GM19467 (cell line): Measurements from ENCODE around the gene RIPOR1.
"Not testable (repeated sequence)": the region's sequence is repeated elsewhere in the genome, so short reads cannot be mapped to it uniquely, and the experiment has no call there.

ENCODE experiments used
- ATAC-seq: cut with Tn5 transposase; IDR thresholded peaks from one replicate; pipeline ENCODE4 v1.9.1; 2021; ENCODE audit warnings: mild to moderate bottlenecking, moderate library complexity; ENCODE audit not compliant: unreplicated experiment

The RIPOR1 gene

GRCh38 chr16:67517155-67517445, 11.5 kb upstream of the RIPOR1 start:
- ATAC-seq: no peak

- peak; percentile 36 for ATAC-seq
Observed at GRCh38 chr16:67517661-67518423, 10.8 kb upstream of the RIPOR1 start.

- no peak for ATAC-seq
Observed at GRCh38 chr16:67518676-67519075, 10.0 kb upstream of the RIPOR1 start.

GRCh38 chr16:67519242-67519641, 9.4 kb upstream of the RIPOR1 start:
- no peak for ATAC-seq

GRCh38 chr16:67521095-67521804, 7.4 kb upstream of the RIPOR1 start:
- peak; percentile 77 for ATAC-seq

- ATAC-seq: no peak
Observed at GRCh38 chr16:67525176-67525860, 3.3 kb upstream of the RIPOR1 start.

GRCh38 chr16:67526149-67526791, 2.4 kb upstream of the RIPOR1 start:
- no peak for ATAC-seq

GRCh38 chr16:67528870-67529581, 397 bp downstream of the RIPOR1 start:
- no peak for ATAC-seq

GRCh38 chr16:67529582-67530012, 968 bp downstream of the RIPOR1 start:
- no peak for ATAC-seq

- no peak for ATAC-seq
Observed at GRCh38 chr16:67530013-67530939, 1.6 kb downstream of the RIPOR1 start.

- ATAC-seq: no peak
Observed at GRCh38 chr16:67531247-67531646, 2.6 kb downstream of the RIPOR1 start.

GRCh38 chr16:67533024-67533560, 4.5 kb downstream of the RIPOR1 start:
- ATAC-seq: no peak

- ATAC-seq: not testable (repeated sequence)
Observed at GRCh38 chr16:67533987-67534386, 5.4 kb downstream of the RIPOR1 start.

GRCh38 chr16:67534431-67534830, 5.8 kb downstream of the RIPOR1 start:
- ATAC-seq: no peak

GRCh38 chr16:67535201-67535600, 6.6 kb downstream of the RIPOR1 start:
- no peak for ATAC-seq

GRCh38 chr16:67537270-67537635, 8.6 kb downstream of the RIPOR1 start:
- ATAC-seq: no peak

GRCh38 chr16:67537636-67538591, 9.3 kb downstream of the RIPOR1 start:
- no peak for ATAC-seq

GRCh38 chr16:67538666-67539101, 10.1 kb downstream of the RIPOR1 start:
- no peak for ATAC-seq
